ENCODE measurements around the gene PHKG2. TPM values are rescaled to one million over a fixed set of nuclear protein-coding genes. Genes with fewer than 3 reads are reported as not detected.
A peak's percentile ranks its signal among the peaks of the same experiment; 100 is the strongest.

The PHKG2 gene
- total RNA-seq, 1 donor from 2014 or later: 15.6 TPM

GRCh38 chr16:30723725-30724355 is 24.4 kb upstream of the PHKG2 start:
- intact Hi-C loops (cut with micrococcal nuclease): no loop called here

DNA sequence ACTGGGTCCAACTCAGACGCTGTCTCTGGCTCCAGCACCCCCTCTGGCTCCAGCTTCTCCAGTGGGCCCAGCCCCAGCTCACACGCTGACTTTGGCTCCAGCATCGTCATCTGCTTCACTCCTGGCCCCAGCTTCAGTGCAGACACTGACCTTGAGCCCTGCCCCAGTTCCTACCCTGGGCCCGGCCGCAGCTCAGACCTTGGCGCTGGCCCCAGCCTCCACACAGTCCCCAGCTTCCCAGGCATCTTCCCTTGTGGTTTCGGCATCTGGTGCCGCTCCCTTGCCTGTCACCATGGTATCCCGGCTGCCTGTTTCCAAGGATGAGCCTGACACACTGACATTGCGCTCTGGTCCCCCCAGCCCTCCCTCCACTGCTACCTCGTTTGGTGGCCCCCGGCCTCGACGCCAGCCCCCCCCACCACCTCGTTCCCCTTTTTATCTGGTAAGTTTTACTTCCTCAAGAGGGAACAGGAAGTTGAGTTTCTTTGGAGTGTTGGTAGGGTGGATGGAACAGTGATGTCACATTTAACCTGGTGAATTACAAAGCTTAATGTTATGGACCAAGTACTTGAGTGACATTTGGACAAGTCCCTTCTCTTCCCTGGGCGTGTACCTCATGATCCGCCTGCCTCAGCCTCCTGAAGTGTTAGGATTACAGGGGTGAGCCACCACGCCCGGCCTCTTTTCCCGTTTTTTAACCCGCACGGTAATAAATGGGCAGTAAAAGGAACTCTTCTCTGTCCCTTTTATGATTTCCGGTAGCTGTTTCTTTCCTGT is 23.4 kb upstream of the PHKG2 start:
- DNase-seq: peak; percentile 52
- Histone ChIP-seq H3K4me1 (peaks cover 15% of the 10 kb centered on the region), H3K27ac (replicated peaks) (peak overlapping the region; percentile 42), H3K27me3 (ENCODE audit: low read depth) (no peaks in the 10 kb centered on the region), H3K4me3 (no peak overlapping the region), H3K9me3 (replicated peaks) (no peaks in the 10 kb centered on the region), H3K36me3 (peaks cover 84% of the 10 kb centered on the region)
- intact Hi-C loops (cut with micrococcal nuclease): no loop called here
- no peak for TF ChIP-seq CTCF (IDR thresholded peaks at IDR 0.05; ENCODE audit: borderline replicate concordance)

More at GRCh38 chr16:30723725-30724355, 24.4 kb upstream of the PHKG2 start:
- DNase-seq: no peak
- Histone ChIP-seq H3K27ac (replicated peaks) (peak overlapping the region; percentile 42), H3K9me3 (replicated peaks) (no peaks in the 10 kb centered on the region), H3K4me3 (no peak overlapping the region), H3K27me3 (ENCODE audit: low read depth) (no peaks in the 10 kb centered on the region), H3K36me3 (peaks cover 84% of the 10 kb centered on the region), H3K4me1 (peaks cover 5% of the 10 kb centered on the region)
- TF ChIP-seq CTCF (IDR thresholded peaks at IDR 0.05; ENCODE audit: borderline replicate concordance): no peak

DNA sequence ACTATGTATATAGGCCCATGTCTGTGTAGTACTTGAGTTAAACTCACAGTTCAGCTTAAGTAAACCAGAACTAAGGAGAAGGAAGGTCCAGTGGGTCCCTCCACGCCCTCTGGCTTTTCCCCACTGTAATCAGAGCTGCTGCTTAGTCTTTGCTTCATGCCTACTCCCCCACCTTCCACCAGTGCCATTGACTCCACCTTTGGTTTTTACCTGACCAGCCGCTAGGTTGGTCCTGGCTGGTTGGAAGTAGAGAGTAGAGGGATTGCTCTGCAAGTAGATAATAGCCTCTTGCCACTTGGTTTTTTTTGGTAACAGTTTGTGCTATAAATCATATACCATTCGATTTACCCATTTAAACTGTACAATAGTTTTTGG is 22.8 kb upstream of the PHKG2 start:
- Histone ChIP-seq H3K9me3 (replicated peaks) (no peaks in the 10 kb centered on the region), H3K4me1 (peaks cover 16% of the 10 kb centered on the region), H3K27me3 (ENCODE audit: low read depth) (no peaks in the 10 kb centered on the region), H3K4me3 (no peak overlapping the region), H3K36me3 (peaks cover 84% of the 10 kb centered on the region), H3K27ac (replicated peaks) (peak overlapping the region; percentile 42)
- no peak for TF ChIP-seq CTCF (IDR thresholded peaks at IDR 0.05; ENCODE audit: borderline replicate concordance)
- no peak for DNase-seq
- intact Hi-C loops (cut with micrococcal nuclease): no loop called here

GRCh38 chr16:30728321-30728720 is 19.9 kb upstream of the PHKG2 start:
- peaks cover 16% of the 10 kb centered on the region for H3K4me1 ChIP-seq
- intact Hi-C loops (cut with micrococcal nuclease): no loop called here
- TF ChIP-seq CTCF (IDR thresholded peaks at IDR 0.05; ENCODE audit: borderline replicate concordance): no peak
- no peaks in the 10 kb centered on the region for H3K27me3 ChIP-seq (ENCODE audit: low read depth)
- H3K27ac ChIP-seq (replicated peaks): no peak overlapping the region
- peaks cover 84% of the 10 kb centered on the region for H3K36me3 ChIP-seq
- H3K4me3 ChIP-seq: no peak overlapping the region
- no peak for DNase-seq
- H3K9me3 ChIP-seq (replicated peaks): no peaks in the 10 kb centered on the region

DNA sequence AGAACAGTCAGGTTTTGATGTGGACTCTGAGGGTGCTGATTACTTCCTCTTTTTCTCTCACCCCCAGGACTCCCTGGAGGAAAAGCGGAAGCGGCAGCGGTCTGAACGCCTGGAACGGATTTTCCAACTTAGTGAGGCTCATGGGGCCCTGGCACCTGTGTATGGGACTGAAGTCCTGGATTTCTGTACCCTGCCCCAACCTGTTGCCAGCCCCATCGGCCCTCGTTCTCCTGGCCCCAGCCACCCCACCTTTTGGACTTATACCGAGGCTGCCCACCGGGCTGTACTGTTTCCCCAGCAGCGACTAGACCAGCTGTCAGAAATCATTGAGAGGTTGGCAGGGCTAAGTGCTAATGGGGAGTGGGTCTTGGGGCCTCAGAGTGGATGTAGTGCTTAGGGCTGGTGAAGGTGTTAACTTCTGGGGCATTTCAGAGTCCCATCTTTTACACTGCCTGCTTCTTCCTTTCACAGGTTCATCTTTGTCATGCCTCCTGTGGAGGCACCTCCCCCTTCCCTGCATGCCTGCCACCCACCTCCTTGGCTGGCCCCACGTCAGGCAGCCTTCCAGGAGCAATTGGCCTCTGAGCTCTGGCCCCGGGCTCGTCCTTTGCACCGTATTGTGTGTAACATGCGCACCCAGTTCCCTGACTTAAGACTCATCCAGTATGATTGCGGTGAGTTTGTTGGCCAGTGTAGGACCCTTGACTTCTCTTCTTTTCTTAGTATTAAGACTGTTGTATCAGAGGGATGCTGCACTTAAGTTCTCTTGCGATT is 19.1 kb upstream of the PHKG2 start:
- no peaks in the 10 kb centered on the region for H3K27me3 ChIP-seq (ENCODE audit: low read depth)
- no peak overlapping the region for H3K4me3 ChIP-seq
- no peak for TF ChIP-seq CTCF (IDR thresholded peaks at IDR 0.05; ENCODE audit: borderline replicate concordance)
- no peaks in the 10 kb centered on the region for H3K9me3 ChIP-seq (replicated peaks)
- H3K27ac ChIP-seq (replicated peaks): peak overlapping the region; percentile 35
- H3K36me3 ChIP-seq: peaks cover 84% of the 10 kb centered on the region
- peaks cover 16% of the 10 kb centered on the region for H3K4me1 ChIP-seq
- DNase-seq: peak; percentile 27
- intact Hi-C loops (cut with micrococcal nuclease): no loop called here

All from left ventricle myocardium inferior (tissue), 1 donor.